ENCODE data around the gene CGB7. TPM values are rescaled to one million over a fixed set of nuclear protein-coding genes. Genes with fewer than 3 reads are reported as not detected.
"Not testable (repeated sequence)": the region's sequence is repeated elsewhere in the genome, so short reads cannot be mapped to it uniquely, and the experiment has no call there.

Gene CGB7
- total RNA-seq, 1 donor from 2014 or later, result not detected

DNA sequence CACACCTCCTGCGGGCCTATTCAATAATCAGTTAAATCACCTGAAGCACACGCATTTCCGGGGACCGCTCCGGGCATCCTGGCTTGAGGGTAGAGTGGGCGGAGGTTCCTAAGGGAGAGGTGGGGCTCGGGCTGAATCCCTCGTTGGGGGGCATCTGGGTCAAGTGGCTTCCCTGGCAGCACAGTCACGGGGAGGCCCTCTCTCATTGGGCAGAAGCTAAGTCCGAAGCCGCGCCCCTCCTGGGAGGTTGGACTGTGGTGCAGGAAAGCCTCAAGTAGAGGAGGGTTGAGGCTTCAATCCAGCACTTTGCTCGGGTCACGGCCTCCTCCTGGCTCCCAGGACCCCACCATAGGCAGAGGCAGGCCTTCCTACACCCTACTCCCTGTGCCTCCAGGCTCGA, 14.0 kb downstream of the CGB7 start, which contains the start of gene CGB5:
Gene CGB5 (plus strand): TSS at position 301 of the 400 bp plus-strand sequence. CDS start 362 bp downstream, outside the sequence.
- intact Hi-C loops (cut with micrococcal nuclease), result not testable (repeated sequence)

DNA sequence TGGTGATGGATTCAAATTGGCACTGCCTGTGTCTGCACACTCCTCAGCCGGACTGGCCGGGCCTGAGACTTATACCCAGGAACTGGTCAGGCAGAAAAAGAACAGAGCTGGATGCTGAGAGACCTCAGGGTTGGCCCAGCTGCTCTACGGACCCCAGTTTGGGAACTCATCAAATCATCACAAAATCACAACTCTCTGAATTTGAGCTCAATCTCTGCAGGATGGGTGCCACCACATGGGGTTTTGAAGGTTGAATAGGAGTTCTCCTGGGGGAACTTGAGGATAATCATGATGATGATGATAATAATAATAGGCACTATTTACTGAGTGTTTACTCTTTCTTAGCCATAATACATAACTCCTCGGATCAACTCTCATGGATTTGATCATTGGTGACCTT, 14.9 kb downstream of the CGB7 start:
- intact Hi-C loops (cut with micrococcal nuclease), result not testable (repeated sequence)

- intact Hi-C loops (cut with micrococcal nuclease), result no loop called here
Observed at GRCh38 chr19:49042177-49042576, 15.4 kb downstream of the CGB7 start.

DNA sequence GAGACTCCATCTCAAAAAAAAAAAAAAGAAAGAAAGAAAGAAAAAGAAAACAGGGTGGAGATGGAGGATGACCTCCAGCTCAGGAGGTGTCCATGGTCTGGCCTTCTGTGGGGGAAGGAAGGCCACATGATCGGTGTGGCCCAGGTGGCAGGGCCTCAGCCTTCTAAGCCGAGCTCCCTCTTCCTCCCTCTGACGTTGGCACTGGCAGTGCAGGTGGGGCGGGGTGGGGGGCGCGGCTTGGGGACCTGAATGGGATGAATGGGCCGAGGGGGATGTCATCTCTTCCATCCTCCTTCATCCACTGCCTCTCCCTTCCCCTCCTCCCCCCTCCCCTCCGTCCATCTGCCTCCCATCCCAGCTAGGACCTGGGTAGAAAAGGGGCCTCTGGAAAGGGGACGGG, 17.8 kb downstream of the CGB7 start:
- intact Hi-C loops (cut with micrococcal nuclease), result not testable (repeated sequence)

GRCh38 chr19:49038557-49039276, 18.8 kb downstream of the CGB7 start:
- intact Hi-C loops (cut with micrococcal nuclease), result not testable (repeated sequence)

DNA sequence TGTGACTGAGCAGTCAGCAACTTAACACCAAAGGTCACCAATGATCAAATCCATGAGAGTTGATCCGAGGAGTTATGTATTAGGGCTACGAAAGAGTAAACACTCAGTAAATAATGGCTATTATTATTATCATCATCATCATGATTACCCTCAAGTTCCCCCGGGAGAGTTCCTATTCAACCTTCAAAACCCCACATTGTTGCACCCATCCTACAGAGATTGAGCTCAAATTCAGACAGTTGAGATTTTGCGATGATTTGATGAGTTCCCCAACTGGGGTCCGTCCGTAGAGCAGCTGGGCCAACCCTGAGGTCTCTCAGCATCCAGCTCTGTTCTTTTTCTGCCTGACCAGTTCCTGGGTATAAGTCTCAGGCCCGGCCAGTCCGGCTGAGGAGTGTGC, 19.4 kb downstream of the CGB7 start:
- intact Hi-C loops (cut with micrococcal nuclease), result not testable (repeated sequence)

DNA sequence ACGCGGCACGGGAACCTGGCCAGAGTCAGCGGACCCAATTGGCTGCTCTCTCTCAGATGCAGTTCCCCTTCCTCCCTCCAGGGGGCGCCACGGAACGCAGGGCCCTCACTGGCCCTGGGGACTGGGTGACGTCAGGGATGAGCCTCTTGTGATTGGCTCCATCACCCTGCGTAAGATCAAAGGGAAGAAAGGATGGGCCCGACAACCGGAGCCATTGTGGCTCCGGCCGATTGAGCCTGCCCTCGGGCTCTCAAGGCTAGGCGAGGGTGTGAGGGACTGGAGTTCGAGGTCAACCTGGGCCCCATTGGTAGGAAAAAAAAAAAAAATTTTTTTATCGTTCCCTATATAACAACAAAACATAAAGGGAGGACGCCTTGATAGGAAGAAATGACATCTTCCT, 20.7 kb downstream of the CGB7 start, which contains the start of gene CGB1:
Gene CGB1 (minus strand): TSS at position 81 of the 400 bp plus-strand sequence. CDS start 184 bp downstream, outside the sequence.
- intact Hi-C loops (cut with micrococcal nuclease), result not testable (repeated sequence)

- intact Hi-C loops (cut with micrococcal nuclease), result not testable (repeated sequence)
Observed at GRCh38 chr19:49031642-49032301, 25.8 kb downstream of the CGB7 start, which contains the start of gene CGB2. Gene CGB2 (plus strand): TSS chr19:49031890. CDS start chr19:49032096, 206 bp downstream.

DNA sequence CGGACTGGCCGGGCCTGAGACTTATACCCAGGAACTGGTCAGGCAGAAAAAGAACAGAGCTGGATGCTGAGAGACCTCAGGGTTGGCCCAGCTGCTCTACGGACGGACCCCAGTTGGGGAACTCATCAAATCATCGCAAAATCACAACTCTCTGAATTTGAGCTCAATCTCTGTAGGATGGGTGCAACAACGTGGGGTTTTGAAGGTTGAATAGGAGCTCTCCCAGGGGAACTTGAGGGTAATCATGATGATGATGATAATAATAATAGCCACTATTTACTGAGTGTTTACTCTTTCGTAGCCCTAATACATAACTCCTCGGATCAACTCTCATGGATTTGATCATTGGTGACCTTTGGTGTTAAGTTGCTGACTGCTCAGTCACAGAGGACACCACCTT, 27.2 kb downstream of the CGB7 start:
- intact Hi-C loops (cut with micrococcal nuclease), result not testable (repeated sequence)

DNA sequence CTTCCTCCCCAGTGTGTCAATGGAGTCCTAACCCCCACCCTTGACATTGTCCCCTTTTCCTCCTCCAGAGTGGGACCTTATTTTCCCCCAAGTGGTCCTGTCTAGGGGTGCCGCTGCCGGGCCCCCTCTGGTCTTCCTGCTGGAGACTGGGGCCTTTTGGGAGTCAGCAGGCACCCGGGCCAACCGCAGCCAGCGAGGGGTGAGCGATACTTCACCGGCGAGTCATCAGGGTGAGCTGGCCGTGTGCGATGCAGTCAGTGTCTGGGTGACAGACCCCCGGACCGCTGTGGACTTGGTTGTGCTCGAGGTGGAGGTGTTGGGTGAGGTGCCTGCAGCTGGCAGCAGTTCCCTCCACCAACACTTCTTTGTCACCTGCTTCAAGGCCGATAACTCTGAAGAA, 27.8 kb downstream of the CGB7 start:
- intact Hi-C loops (cut with micrococcal nuclease), result not testable (repeated sequence)

GRCh38 chr19:49028686-49029085, 28.9 kb downstream of the CGB7 start:
- intact Hi-C loops (cut with micrococcal nuclease), result not testable (repeated sequence)

DNA sequence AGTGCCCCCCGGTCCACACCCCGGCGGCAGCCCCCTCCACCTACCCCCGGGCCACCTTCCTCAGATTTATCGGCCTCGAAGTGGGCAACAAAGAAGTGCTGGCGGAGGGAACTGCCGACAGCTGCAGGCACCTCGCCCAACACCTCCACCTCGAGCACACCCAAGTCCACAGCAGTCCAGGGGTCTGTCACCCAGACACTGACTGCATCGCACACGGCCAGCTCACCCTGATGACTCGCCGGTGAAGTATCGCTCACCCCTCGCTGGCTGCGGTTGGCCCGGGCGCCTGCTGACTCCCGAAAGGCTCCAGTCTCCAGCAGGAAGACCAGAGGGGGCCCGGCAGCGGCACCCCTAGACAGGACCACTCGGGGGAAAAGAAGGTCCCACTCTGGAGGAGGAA, 31.9 kb downstream of the CGB7 start:
- intact Hi-C loops (cut with micrococcal nuclease), result not testable (repeated sequence)

DNA sequence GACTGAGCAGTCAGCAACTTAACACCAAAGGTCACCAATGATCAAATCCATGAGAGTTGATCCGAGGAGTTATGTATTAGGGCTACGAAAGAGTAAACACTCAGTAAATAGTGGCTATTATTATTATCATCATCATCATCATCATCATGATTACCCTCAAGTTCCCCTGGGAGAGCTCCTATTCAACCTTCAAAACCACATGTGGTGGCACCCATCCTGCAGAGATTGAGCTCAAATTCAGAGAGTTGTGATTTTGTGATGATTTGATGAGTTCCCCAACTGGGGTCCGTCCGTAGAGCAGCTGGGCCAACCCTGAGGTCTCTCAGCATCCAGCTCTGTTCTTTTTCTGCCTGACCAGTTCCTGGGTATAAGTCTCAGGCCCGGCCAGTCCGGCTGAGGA, 32.5 kb downstream of the CGB7 start:
- intact Hi-C loops (cut with micrococcal nuclease), result not testable (repeated sequence)

- intact Hi-C loops (cut with micrococcal nuclease), result not testable (repeated sequence)
Observed at GRCh38 chr19:49024233-49024632, 33.3 kb downstream of the CGB7 start, which contains the start of gene CGB3. Gene CGB3 (minus strand): TSS chr19:49024333. CDS start chr19:49023971, 362 bp downstream.

DNA sequence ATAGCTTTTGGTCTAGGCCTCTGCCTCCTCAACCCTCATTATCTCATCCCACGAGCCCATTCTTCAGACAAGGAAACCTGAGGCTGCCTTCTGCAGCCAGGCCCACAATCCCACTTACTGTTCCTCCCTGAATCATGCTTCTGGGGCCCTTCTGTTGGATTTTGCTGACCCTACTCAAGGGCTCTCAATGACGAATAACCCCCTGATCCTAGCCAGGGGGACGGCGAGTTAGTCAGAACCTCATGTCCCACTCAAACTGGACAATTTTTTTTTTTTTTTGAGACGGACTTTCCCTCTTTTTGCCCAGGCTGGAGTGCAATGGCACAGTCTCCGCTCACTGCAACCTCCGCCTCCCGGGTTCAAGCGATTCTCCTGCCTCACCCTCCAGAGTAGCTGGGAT, 35.4 kb downstream of the CGB7 start:
- intact Hi-C loops (cut with micrococcal nuclease), result no loop called here

- intact Hi-C loops (cut with micrococcal nuclease), result no loop called here
Observed at GRCh38 chr19:49020931-49021895, 36.3 kb downstream of the CGB7 start.

DNA sequence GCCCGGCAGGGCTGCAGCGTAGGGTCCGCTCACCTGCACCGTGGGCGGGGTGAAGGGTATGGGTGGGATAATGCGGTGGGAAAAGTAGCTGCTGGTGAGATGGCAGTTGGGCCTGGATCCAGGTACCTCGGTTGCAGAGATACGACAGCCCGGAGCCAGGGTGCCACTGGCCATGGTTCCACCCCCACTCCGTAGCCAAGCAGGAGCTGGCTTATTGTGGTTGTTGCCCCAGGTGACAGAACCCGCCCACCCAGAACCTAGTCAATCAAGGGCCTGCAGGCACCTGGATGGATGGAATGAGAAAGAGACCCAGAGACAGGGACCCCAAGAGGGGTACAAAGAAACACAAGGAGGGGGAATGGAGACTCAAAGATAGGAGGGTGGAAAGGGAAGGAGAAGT, 37.2 kb downstream of the CGB7 start:
- intact Hi-C loops (cut with micrococcal nuclease), result no loop called here

DNA sequence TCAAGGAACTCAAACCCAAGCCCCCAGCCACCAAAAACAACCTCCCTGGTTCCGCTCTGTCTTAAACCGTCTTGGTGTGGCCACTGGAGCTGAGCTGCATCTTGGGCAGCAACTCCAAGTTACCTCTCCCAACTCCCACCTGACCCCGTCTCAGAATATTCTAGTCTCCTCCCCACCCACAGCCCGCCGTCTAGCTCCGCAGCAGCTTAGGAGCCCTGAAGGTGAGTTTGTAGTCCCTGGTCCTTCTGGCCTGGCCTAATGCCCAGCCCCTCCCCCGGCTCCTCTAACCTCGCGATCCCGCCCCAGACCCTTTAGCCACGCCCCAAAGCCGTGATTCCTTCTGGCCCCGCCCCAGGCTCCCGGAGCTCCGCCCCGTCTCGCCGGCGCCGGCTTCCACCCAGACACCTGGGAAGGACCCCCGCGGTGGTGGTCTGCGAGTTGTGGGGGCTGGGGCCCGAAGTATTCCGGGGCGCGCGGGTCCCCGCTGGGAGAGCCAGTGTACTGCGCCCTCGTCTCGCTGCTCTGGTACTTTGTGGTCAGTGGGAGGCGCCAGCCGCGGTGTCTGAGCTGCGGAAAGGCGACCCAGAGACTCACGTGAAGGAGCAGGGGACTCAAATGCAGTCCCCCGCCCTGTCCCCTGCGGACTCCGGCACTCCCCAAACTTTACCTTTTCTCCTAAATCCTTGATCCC, 38.2 kb downstream of the CGB7 start:
- intact Hi-C loops (cut with micrococcal nuclease), result loop anchor here (1.0 to 5.0 kb wide), 3 partner anchors 38 to 109 kb away; partner anchors contain the start of genes C19orf73, CGB7 and PPFIA3

GRCh38 chr19:49018388-49019241, 38.9 kb downstream of the CGB7 start:
- intact Hi-C loops (cut with micrococcal nuclease), result loop anchor here (1.0 to 5.0 kb wide), 3 partner anchors 39 to 110 kb away; partner anchors contain the start of genes C19orf73, CGB7 and PPFIA3

Data from T-helper 1 cell treated with Interleukin-12 subunit alpha and Interleukin-12 subunit beta and Interleukin-4 antibody, amounts not matched to agents 30 ng/mL and 1 ng/mL, for 36 hours (primary cell).